Caki2 (cell line): Measurements from ENCODE around the gene CRIM1. TPM values are rescaled to one million over a fixed set of nuclear protein-coding genes. Genes with fewer than 3 reads are reported as not detected.
A peak's percentile ranks its signal among the peaks of the same experiment; 100 is the strongest.

Source experiments
- DNase-seq: peaks from one replicate; pipeline ENCODE4 v3.0.0-alpha.2; 2015; ENCODE audit warnings: low read depth
- in situ Hi-C: cut with HindIII; loops from 2 replicates; pipeline ENCODE4 v1.10.0; 2016; ENCODE audit warnings: low sequenced_read_pairs, low pct_unique_long_range_greater_than_20kb, mixed read lengths
- total RNA-seq: library from RNA; depleted of rRNA; stranded (reverse); fragments of >200 nt; shearing (Covaris generic); gene quantifications from 2 replicates; pipeline ENCODE4 v1.2.3, GENCODE V29; 2014; ENCODE audit warnings: low replicate concordance

The CRIM1 gene
- total RNA-seq, 1 experiment from 2014 or later = 72.8 TPM

DNA sequence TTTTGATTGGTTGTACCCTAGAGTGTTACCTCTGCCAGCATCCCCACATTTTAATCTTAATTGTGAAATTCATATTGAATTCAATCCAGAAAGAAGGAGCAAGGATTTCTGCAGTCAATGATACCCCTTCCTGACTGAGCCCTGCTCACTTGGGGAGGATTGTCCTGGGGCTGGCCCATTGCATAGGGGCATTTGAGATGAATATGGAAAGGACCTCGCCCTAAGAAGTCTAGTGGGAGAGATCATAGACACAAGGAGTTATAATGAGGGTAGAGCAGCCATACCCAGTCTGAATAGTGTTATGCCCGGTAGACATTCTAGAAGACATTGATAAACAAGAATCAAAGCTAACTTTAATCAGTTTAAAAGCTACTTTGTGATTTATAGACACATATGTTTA is 53.8 kb downstream of the CRIM1 start:
- no peak for DNase-seq
- in situ Hi-C loops = no loop called here

DNA sequence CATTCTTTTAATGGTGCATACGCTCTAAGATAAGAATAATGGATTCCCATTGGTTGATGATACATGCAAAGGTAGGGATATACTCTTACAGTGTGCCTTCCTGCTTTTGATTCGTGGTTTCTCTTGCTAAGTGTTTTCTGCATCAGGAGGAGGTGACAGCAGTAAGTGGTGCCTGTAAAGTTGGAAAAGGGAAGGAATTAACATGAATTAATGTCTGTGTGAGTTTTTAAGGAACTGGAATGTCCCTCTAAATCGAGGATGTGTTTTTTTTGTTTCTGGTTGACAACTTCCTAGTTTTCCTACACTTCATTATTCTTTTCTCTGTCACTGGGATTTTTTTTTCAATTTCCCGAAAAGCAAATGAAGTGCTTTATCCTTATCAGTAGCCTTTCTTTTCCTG is 54.4 kb downstream of the CRIM1 start:
- in situ Hi-C loops = no loop called here
- no peak for DNase-seq

- in situ Hi-C loops = no loop called here
Observed at GRCh38 chr2:36410681-36411080, 55.1 kb downstream of the CRIM1 start.

DNA sequence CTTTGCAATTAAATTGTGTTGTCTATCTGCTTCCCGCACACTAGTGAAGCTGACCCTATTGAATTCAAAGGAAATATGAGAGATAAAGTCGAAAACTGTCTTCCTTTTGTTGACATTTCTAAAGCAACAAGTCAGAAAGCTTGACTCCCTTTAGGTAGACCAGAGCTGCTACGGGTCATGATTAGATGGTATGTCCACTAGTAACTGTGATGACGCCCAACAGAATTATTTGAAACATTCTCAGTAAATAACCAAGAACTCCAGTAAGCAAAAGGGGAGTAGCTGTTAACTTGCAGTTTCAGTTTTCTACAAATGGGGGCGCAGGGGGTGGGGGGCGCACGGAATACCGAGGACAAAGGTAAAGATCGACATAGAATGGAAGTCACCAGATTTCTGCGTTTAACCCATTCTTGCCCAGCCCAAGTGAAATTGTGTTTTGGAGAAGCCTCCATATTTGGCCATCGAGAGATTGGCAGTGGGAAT is 56.4 kb downstream of the CRIM1 start:
- peak; percentile 86 for DNase-seq
- in situ Hi-C loops = no loop called here

More at GRCh38 chr2:36410681-36411080, 55.1 kb downstream of the CRIM1 start:
- DNase-seq = no peak

DNA sequence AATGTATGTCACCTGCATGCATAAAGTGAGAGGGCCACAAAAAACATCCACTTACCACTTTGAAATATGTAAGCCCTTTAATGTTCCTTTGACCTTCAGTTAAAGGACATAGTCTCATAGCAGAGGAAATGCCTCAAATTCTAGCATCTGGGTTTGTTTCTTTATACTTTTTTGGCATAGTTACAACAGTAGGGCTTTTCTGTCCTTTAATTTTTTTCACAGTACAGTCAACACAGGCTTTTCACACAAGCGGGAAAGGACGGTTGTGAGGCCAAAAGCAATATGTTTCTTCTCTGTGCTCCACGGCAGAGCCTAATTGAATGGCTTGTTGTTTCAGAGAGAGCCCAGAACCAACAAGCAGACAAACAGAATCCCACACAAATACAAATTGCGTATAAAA is 57.6 kb downstream of the CRIM1 start:
- in situ Hi-C loops = no loop called here
- no peak for DNase-seq

DNA sequence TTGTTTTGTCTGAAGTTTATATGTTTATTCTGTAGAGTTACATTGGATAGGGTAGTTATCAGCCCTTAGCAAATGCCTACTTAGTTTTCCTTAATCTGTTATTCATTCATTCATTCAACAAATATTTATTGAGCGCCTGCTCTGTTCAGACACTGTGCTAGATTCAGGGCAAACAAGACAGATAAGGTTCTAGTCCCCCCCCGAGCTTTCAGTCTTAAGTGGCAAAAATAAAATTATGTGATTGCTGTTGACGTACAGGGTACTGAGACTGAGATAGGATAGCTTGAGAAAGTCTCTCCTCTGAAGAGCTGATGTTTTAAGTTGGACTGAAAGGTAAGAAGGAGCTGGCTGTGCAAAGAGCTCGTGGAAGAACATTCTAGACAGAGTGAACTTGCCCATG is 58.7 kb downstream of the CRIM1 start:
- in situ Hi-C loops = no loop called here
- DNase-seq = no peak

GRCh38 chr2:36415381-36416022 is 59.9 kb downstream of the CRIM1 start:
- in situ Hi-C loops = no loop called here
- no peak for DNase-seq

DNA sequence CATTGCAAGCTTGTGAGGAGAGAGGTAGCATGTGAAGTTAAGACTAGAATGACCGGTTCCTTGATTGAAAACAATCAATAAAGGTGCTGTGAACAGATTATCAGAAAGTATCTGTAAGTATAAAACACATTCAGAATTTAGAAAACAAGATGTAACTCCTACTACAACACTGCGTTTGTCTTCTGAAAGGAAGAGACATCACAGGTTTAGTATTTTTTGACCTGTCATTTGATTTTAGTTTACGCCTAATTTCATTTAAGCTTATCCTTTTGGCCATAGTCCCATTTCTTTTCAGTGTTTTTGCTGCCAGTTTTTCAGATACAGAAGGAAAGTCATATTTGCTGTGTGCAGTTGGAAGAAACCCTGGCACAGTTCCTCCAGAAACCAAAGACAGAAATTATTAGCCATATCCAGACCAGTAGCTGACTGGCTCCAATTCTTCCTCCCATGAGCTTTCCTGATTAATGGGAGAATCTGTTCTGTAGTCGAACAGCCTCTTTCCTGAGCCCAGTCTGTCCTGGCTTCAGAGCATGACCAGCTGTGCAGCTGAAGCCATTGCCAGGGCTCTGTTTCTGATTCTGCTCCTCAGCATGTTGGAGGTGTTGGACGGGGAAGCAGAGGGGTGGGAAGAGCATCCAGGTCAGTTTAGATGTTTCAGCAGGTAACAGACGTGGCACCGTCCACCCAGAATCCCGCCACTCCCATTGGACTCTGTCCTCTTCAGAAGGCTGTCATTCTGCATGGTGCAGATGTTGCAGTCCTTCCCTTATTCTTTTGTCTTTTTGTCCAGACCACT is 61.0 kb downstream of the CRIM1 start:
- in situ Hi-C loops = no loop called here
- DNase-seq = no peak

DNA sequence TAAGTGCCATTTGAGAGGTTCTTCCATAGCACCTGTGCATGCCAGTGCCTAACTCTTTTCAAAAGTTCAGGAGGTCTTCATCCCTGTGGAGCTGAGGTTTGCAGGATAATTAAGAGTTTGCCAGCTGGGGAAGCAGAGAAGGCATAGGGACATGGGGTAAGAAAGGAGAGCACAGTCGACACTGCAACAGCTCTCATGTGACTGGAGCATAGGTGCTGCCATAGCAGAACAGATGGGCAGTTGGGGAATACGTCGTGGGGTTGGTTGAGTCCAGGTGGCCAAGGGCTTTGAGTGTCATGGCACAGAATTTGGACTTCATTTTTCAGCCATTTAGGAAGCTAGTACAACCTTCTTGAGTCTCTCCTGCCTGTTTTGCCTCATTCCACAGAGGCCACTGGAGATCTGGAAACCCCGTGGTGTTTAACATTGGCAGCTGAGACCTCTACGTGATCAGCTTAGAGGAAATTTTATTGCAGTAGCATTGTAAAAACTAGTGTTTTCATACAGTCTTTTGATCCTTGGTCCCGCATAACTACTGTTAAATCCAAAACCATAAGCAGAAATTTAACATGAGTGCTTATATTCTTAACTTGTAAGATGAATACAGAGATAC is 65.1 kb downstream of the CRIM1 start:
- in situ Hi-C loops = no loop called here
- no peak for DNase-seq

- in situ Hi-C loops = no loop called here
- no peak for DNase-seq
Observed at GRCh38 chr2:36421379-36421778, 65.8 kb downstream of the CRIM1 start.

DNA sequence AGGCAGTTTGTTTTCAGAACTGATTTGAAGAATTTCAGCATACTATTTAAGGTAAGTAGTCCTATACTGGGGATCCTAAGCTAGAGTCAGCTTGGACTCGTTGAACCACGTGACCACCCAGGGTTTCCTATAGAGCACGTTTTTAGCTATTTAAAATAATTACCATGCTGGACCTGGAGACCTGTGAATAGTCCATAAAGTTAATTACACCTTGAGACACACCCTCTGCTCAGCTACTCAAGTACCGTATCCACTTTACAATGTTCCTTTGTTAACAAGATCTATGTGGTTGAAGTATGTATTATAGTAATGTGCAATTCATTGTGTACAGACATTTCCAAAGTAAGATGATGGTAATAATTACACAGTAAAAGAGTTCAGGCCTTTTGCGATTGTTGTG is 67.6 kb downstream of the CRIM1 start:
- no peak for DNase-seq
- in situ Hi-C loops = no loop called here

GRCh38 chr2:36423619-36424120 is 68.1 kb downstream of the CRIM1 start:
- no peak for DNase-seq
- in situ Hi-C loops = no loop called here

GRCh38 chr2:36425608-36426355 is 70.2 kb downstream of the CRIM1 start:
- in situ Hi-C loops = no loop called here
- DNase-seq = no peak

GRCh38 chr2:36427790-36428243 is 72.2 kb downstream of the CRIM1 start:
- peak; percentile 45 for DNase-seq
- in situ Hi-C loops = no loop called here

GRCh38 chr2:36430549-36430948 is 75.0 kb downstream of the CRIM1 start:
- no peak for DNase-seq
- in situ Hi-C loops = no loop called here

GRCh38 chr2:36432479-36432878 is 76.9 kb downstream of the CRIM1 start:
- no peak for DNase-seq
- in situ Hi-C loops = no loop called here

- in situ Hi-C loops = no loop called here
- DNase-seq = no peak
Observed at GRCh38 chr2:36433311-36434217, 78.0 kb downstream of the CRIM1 start.
